ENCODE data around the gene PRDM11. TPM values are rescaled to one million over a fixed set of nuclear protein-coding genes. Genes with fewer than 3 reads are reported as not detected.

Gene PRDM11
- total RNA-seq, 1 donor from 2014 or later: 32.9 TPM

DNA sequence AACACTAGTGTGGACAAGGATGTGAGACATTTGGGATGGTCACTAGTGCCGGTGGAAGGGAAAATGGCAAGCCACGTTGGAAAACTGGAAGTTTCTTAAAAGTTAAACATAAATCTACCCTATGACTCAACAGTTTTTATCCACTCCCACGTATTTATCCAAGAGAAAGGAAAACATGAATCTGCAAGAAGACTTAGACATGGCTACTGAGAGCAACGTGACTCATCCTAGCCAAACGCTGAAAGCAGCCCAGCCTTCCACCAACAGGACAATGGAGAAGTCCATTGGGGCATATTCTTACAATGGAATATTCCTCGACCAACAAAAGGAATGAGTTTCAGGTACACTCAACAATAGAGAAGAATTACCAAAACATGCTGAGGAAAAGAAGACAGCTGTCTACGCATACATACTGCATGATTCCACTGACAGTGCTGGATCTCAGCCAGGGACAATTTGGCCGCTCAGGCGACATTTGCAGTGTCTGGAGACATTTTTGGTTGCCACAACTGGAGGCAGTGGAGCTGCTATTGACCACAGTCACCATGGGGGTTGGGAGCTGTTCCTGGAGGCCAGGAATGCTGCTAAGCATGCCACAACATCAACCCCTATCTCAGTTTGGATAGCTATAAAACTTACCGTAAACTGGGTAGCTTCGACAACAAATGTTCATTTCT, 118.5 kb downstream of the PRDM11 start:
- peak overlapping the region; percentile 76 for H3K27ac Mint-ChIP-seq (ENCODE audit: unreplicated experiment)
- TF ChIP-seq CTCF (IDR thresholded peaks at IDR 0.05): no peak
- peaks cover 7% of the 10 kb centered on the region for H3K9me3 Mint-ChIP-seq (ENCODE audit: low read depth)
- DNase-seq (ENCODE audit: low spot score): no peak
- H3K36me3 Mint-ChIP-seq (ENCODE audit: low read depth): peaks cover 1% of the 10 kb centered on the region
- peaks cover 48% of the 10 kb centered on the region for H3K4me1 Mint-ChIP-seq (ENCODE audit: low read depth)
- H3K27me3 Mint-ChIP-seq (ENCODE audit: low read depth): peaks cover 9% of the 10 kb centered on the region
- peak overlapping the region; percentile 11 for H3K4me3 Mint-ChIP-seq (ENCODE audit: unreplicated experiment)

DNA sequence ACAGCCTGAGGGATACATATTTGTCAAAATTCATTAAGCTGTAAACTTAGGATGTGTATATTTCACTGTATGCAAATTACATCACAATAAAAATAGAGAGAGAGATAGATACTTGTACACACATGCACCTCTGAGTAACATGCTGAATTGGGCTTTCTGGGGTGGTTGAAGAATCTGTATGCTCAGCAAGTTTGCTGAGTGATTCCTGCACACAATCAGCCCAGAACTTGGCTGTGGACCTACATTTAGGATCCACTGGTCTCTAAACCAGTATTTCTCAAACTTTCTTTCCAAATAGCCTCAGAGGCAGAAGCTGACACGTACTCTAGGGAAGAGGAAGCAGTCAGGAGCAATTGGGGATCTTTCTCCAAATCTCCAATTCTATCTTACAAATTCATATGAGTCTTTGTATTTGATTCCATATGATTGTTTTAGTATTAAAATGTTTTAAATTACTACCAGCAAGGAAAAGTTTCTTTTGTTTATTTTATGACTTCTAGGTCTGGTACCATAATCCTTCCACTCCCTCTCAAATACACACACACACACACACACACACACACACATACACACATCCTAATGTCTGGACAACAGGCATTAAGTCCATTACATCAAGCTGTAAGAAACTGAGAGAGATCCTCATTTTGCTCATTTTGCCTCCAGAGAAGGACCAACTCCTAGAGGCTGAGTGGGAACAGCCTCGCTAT, 119.7 kb downstream of the PRDM11 start:
- H3K27ac Mint-ChIP-seq (ENCODE audit: unreplicated experiment): no peak overlapping the region
- H3K36me3 Mint-ChIP-seq (ENCODE audit: low read depth): peaks cover 1% of the 10 kb centered on the region
- H3K4me3 Mint-ChIP-seq (ENCODE audit: unreplicated experiment): no peak overlapping the region
- TF ChIP-seq CTCF (IDR thresholded peaks at IDR 0.05): no peak
- H3K9me3 Mint-ChIP-seq (ENCODE audit: low read depth): peaks cover 7% of the 10 kb centered on the region
- H3K4me1 Mint-ChIP-seq (ENCODE audit: low read depth): peaks cover 43% of the 10 kb centered on the region
- no peak for DNase-seq (ENCODE audit: low spot score)
- H3K27me3 Mint-ChIP-seq (ENCODE audit: low read depth): peaks cover 10% of the 10 kb centered on the region

DNA sequence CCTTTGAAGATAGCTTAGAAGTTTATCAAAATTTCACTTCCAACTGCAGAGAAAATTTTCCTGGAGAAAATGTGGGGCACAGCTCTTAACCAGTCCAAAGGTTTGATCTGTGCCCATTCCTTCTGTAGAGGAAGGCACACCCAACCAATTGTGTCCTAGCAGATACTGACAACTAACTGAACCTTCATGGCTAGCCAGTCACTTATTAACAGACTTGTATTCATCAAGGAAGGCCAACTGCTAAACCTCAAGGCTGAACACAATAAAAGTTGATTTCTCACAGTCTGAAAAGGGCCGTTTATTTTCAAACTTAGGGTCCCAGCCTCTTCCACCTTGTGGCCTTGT, 120.2 kb downstream of the PRDM11 start:
- Mint-ChIP-seq H3K9me3 (ENCODE audit: low read depth) (peaks cover 11% of the 10 kb centered on the region), H3K4me3 (ENCODE audit: unreplicated experiment) (no peak overlapping the region), H3K27me3 (ENCODE audit: low read depth) (peaks cover 15% of the 10 kb centered on the region), H3K4me1 (ENCODE audit: low read depth) (peaks cover 40% of the 10 kb centered on the region), H3K27ac (ENCODE audit: unreplicated experiment) (no peak overlapping the region), H3K36me3 (ENCODE audit: low read depth) (peaks cover 1% of the 10 kb centered on the region)
- TF ChIP-seq CTCF (IDR thresholded peaks at IDR 0.05): no peak
- no peak for DNase-seq (ENCODE audit: low spot score)

GRCh38 chr11:45267052-45267451, 120.6 kb downstream of the PRDM11 start:
- Mint-ChIP-seq H3K4me1 (ENCODE audit: low read depth) (peaks cover 39% of the 10 kb centered on the region), H3K4me3 (ENCODE audit: unreplicated experiment) (no peak overlapping the region), H3K36me3 (ENCODE audit: low read depth) (peaks cover 1% of the 10 kb centered on the region), H3K27me3 (ENCODE audit: low read depth) (peaks cover 15% of the 10 kb centered on the region), H3K9me3 (ENCODE audit: low read depth) (peaks cover 11% of the 10 kb centered on the region), H3K27ac (ENCODE audit: unreplicated experiment) (no peak overlapping the region)
- DNase-seq (ENCODE audit: low spot score): no peak
- TF ChIP-seq CTCF (IDR thresholded peaks at IDR 0.05): peak; percentile 65

DNA sequence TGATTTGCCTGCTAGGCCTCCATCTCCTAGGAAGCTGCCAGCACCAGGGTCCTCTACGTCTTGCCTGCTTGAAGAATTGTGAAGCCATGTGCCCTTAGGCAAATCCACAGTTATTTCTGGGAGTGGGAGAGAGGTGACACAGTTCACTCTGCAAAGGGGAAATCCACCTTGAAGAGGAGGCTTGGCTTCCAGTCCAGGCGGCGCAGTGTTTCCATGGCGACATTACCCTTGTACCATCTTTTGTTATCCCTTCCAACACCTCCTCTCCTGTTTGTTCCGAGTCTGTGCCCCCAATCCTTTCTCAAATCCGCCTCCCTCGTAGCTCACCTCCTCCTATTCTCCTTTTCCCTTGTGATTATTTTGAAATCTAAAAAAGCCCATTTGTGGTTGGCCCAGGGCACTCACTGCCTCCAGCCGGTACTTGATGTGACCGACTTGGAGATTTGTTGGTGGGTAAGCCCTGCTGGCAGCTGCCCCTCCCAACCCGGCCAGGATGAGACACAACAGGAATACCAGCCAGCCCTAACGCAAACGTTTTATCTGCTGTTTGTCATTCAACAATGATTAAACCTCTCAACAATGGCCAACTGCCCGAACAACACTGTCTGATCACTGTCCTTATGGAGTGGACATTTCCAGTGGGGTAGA, 121.3 kb downstream of the PRDM11 start:
- no peak overlapping the region for H3K27ac Mint-ChIP-seq (ENCODE audit: unreplicated experiment)
- H3K36me3 Mint-ChIP-seq (ENCODE audit: low read depth): peaks cover 1% of the 10 kb centered on the region
- peaks cover 33% of the 10 kb centered on the region for H3K4me1 Mint-ChIP-seq (ENCODE audit: low read depth)
- peaks cover 11% of the 10 kb centered on the region for H3K9me3 Mint-ChIP-seq (ENCODE audit: low read depth)
- H3K4me3 Mint-ChIP-seq (ENCODE audit: unreplicated experiment): no peak overlapping the region
- H3K27me3 Mint-ChIP-seq (ENCODE audit: low read depth): peaks cover 15% of the 10 kb centered on the region
- TF ChIP-seq CTCF (IDR thresholded peaks at IDR 0.05): no peak
- DNase-seq (ENCODE audit: low spot score): no peak

Measured in chondrocyte (in vitro differentiated cells).